ENCODE results near the gene ATP2A3. TPM values are rescaled to one million over a fixed set of nuclear protein-coding genes. Genes with fewer than 3 reads are reported as not detected.

ATP2A3 gene
- total RNA-seq, 3 donors from 2014 or later, result 2.6 to 15.1 (median 9.8) TPM

GRCh38 chr17:3972281-3972731 is 8.1 kb upstream of the ATP2A3 start:
- intact Hi-C loops (cut with DNase I; ENCODE audit: low total_unique reads), result no loop called here
- Histone ChIP-seq H3K36me3 (no peaks in the 10 kb centered on the region), H3K9me3 (peaks cover 9 to 12% of the 10 kb centered on the region in 2 donors), H3K4me1 (no peaks in the 10 kb centered on the region), H3K27ac (no peak overlapping the region), H3K27me3 (no peaks in the 10 kb centered on the region), H3K4me3 (no peak overlapping the region)
- TF ChIP-seq POLR2AphosphoS5 (IDR thresholded peaks at IDR 0.05), result no peak
- no peak for TF ChIP-seq CTCF (IDR thresholded peaks at IDR 0.05)
- no peak for TF ChIP-seq POLR2A (IDR thresholded peaks at IDR 0.05)
- DNase-seq (ENCODE audit: low spot score in 2 of 2), result no peak

- intact Hi-C loops (cut with DNase I; ENCODE audit: low total_unique reads), result no loop called here
Observed at GRCh38 chr17:3970668-3971067, 6.4 kb upstream of the ATP2A3 start.

GRCh38 chr17:3969963-3970362 is 5.7 kb upstream of the ATP2A3 start:
- H3K36me3 ChIP-seq, result no peaks in the 10 kb centered on the region
- no peak overlapping the region for H3K27ac ChIP-seq
- no peaks in the 10 kb centered on the region for H3K27me3 ChIP-seq
- intact Hi-C loops (cut with DNase I; ENCODE audit: low total_unique reads), result loop anchor here (5.0 kb wide), 2 partner anchors 32 to 432 kb away; no protein-coding TSS in a partner anchor
- H3K9me3 ChIP-seq, result peaks cover 5 to 7% of the 10 kb centered on the region in 2 donors
- no peak overlapping the region for H3K4me3 ChIP-seq
- TF ChIP-seq POLR2A (IDR thresholded peaks at IDR 0.05) (no peak), POLR2AphosphoS5 (IDR thresholded peaks at IDR 0.05) (no peak), CTCF (IDR thresholded peaks at IDR 0.05) (no peak)
- peaks cover 0 to 3% of the 10 kb centered on the region in 2 donors for H3K4me1 ChIP-seq
- no peak for DNase-seq (ENCODE audit: low spot score in 2 of 2)

More at GRCh38 chr17:3970668-3971067, 6.4 kb upstream of the ATP2A3 start:
- no peaks in the 10 kb centered on the region for H3K27me3 ChIP-seq
- H3K36me3 ChIP-seq, result no peaks in the 10 kb centered on the region
- no peaks in the 10 kb centered on the region for H3K4me1 ChIP-seq
- no peak for TF ChIP-seq POLR2A (IDR thresholded peaks at IDR 0.05)
- TF ChIP-seq POLR2AphosphoS5 (IDR thresholded peaks at IDR 0.05), result no peak
- no peak for TF ChIP-seq CTCF (IDR thresholded peaks at IDR 0.05)
- peaks cover 9 to 12% of the 10 kb centered on the region in 2 donors for H3K9me3 ChIP-seq
- no peak overlapping the region for H3K4me3 ChIP-seq
- DNase-seq (ENCODE audit: low spot score in 2 of 2), result no peak
- H3K27ac ChIP-seq, result no peak overlapping the region

GRCh38 chr17:3968886-3969524 is 4.8 kb upstream of the ATP2A3 start:
- intact Hi-C loops (cut with DNase I; ENCODE audit: low total_unique reads), result loop anchor here (5.0 kb wide), 2 partner anchors 33 to 433 kb away; no protein-coding TSS in a partner anchor
- Histone ChIP-seq H3K27me3 (no peaks in the 10 kb centered on the region), H3K4me1 (peaks cover 0 to 7% of the 10 kb centered on the region in 2 donors), H3K27ac (no peak overlapping the region), H3K36me3 (no peaks in the 10 kb centered on the region), H3K4me3 (no peak overlapping the region), H3K9me3 (no peaks in the 10 kb centered on the region)
- no peak for DNase-seq (ENCODE audit: low spot score in 2 of 2)
- no peak for TF ChIP-seq POLR2AphosphoS5 (IDR thresholded peaks at IDR 0.05)
- TF ChIP-seq POLR2A (IDR thresholded peaks at IDR 0.05), result no peak

GRCh38 chr17:3968015-3968414 is 3.8 kb upstream of the ATP2A3 start:
- H3K4me1 ChIP-seq, result peaks cover 0 to 7% of the 10 kb centered on the region in 2 donors
- TF ChIP-seq POLR2AphosphoS5 (IDR thresholded peaks at IDR 0.05) (no peak), CTCF (IDR thresholded peaks at IDR 0.05) (no peak)
- no peak overlapping the region for H3K27ac ChIP-seq
- no peak overlapping the region for H3K4me3 ChIP-seq
- no peaks in the 10 kb centered on the region for H3K9me3 ChIP-seq
- H3K36me3 ChIP-seq, result no peaks in the 10 kb centered on the region
- intact Hi-C loops (cut with DNase I; ENCODE audit: low total_unique reads), result loop anchor here (5.0 kb wide), 2 partner anchors 34 to 434 kb away; no protein-coding TSS in a partner anchor
- H3K27me3 ChIP-seq, result peaks cover 0 to 9% of the 10 kb centered on the region in 2 donors
- no peak for DNase-seq (ENCODE audit: low spot score in 2 of 2)

Data from breast epithelium (tissue), 4 donors.